HUDEP-2 (cell line): Measurements from ENCODE around the gene DVL2.

Experiments
- DNase-seq, 76 experiments: peaks; one replicate each; lab custom pipeline; 2025; ENCODE audit not compliant: unreplicated experiment in 76 of 76; lab: John Stamatoyannopoulos, UW

Gene DVL2

DNA sequence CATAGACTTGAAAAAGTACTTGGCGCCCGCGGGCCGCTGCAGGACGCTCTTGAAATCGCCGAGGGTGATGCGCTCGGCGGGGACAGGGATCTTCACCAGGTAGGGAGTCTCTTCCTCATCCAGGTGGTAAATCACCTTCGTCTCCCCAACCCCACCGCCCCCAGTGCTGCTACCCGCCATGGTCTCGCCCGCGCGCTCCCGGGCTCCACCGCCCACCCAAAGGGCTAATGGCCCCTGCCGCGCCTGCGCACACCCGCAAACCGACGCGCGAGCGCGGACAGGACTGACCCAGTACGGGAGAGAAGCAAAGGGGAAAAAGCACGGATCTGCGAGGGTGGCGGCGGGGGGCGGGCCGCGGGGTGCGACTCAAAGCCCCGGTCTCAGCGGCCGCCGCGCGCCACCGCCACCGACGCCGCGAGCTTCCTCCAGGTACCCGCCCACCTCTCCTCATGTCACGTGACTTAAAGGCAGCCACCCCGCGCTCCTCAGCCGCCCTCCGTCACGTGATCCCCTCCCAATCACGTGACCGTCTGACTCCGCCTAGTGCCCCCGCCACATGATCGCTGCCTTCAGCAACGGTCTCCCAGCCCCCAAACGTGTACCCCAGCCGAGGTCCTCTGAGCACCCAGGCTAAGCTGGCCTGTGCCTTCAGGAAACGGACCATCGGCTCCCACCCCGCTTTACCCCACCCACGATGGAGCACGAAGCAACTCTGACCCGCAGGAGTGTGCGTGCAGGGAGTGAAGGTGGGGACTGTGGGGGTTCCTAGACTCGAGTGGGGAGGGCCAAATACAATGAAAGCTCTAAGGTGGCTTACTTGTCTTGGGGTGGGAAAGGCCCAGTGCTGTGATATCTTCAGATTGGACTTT is at the start of gene DVL2:
Gene DVL2 (minus strand): TSS at position 435 of the 869 bp plus-strand sequence. CDS start 255 bp downstream, at position 180.
- DNase-seq, result peak in 74 of 76 experiments; percentile 14 to 96 (median 91)

DNA sequence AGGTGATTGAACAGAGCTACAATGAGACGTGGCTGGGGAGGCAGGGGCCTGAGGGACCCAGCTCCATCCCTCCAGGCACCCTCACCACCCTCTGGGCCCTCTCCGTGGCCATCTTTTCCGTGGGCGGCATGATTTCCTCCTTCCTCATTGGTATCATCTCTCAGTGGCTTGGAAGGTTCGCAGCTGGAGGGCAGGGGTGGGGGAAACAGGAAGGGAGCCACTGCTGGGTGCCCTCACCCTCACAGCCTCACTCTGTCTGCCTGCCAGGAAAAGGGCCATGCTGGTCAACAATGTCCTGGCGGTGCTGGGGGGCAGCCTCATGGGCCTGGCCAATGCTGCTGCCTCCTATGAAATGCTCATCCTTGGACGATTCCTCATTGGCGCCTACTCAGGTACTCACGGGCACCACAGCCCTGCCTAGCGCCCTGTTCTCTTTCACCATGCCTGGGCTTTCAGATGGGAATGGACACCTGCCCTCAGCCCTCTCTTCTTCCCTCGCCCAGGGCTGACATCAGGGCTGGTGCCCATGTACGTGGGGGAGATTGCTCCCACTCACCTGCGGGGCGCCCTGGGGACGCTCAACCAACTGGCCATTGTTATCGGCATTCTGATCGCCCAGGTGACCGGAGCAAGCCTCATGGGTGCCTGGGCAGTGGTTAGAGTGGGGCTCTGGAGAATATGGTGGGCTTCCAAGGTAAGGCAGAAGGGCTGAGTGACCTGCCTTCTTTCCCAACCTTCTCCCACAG is 49.3 kb upstream of the DVL2 start:
- DNase-seq, result no peak

- peak in 62 of 76 experiments; percentile 3 to 86 (median 60) for DNase-seq
These were observed 48.5 kb upstream of the DVL2 start for GRCh38 chr17:7282752-7283321.

GRCh38 chr17:7281953-7282751 is 47.8 kb upstream of the DVL2 start:
- peak in 32 of 76 experiments; percentile 6 to 50 (median 24) for DNase-seq

- DNase-seq, result peak in 73 of 76 experiments; percentile 46 to 99 (median 96)
These were observed 47.0 kb upstream of the DVL2 start, which contains the start of gene SLC2A4 for GRCh38 chr17:7281074-7281952. SLC2A4 (plus strand) TSS chr17:7281718; CDS start chr17:7281935, 217 bp downstream.

GRCh38 chr17:7280519-7281073 is 46.3 kb upstream of the DVL2 start:
- DNase-seq, result peak in 66 of 76 experiments; percentile 56 to 92 (median 82)

- no peak for DNase-seq
These were observed 45.1 kb upstream of the DVL2 start for GRCh38 chr17:7279448-7279847.

- DNase-seq, result no peak
These were observed 32.5 kb upstream of the DVL2 start for GRCh38 chr17:7266784-7267183.

- DNase-seq, result no peak
These were observed 29.4 kb upstream of the DVL2 start for GRCh38 chr17:7263801-7264078.

DNA sequence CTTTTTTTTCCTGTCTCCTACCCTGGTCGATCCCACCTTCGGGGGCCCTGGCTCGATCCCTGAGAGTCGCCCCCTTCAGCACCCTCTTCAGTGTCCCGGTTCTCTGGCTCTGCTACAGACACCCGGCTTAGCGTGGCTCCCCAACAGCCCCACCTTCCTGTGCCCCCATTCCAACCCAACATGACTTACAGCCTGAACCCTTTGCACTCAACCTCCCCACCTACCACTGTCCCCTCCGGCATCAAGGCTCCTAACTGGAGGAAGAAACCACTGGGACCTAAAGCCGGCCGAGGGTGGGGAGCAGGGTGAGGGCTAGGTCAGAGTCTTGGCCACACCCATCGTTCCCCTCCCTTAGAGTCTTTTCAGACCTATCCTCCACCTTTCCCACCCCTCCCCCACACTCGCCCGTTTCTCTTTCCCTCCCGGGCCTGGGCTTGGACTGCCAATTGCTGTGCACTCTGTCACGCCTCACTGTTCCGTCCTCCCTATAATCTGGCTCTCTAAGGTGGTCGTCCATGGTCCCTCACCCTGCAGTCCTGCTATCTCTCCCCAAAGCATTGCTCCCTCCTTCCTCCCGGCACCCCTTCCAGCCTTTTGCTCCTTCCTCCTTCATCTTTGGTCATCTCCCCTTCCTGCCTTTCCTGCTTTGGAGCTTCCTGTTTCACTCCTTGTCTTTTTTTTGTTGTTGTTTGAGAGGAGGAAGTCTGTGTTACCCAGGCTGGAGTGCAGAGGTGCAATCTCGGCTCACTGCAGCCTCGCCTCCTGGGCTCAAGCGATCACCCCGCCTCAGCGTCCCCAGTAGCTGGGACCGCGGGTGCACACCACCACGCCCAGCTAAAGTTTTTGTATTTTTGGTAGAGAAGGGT is 28.9 kb upstream of the DVL2 start:
- peak in 34 of 76 experiments; percentile 10 to 41 (median 23) for DNase-seq

DNA sequence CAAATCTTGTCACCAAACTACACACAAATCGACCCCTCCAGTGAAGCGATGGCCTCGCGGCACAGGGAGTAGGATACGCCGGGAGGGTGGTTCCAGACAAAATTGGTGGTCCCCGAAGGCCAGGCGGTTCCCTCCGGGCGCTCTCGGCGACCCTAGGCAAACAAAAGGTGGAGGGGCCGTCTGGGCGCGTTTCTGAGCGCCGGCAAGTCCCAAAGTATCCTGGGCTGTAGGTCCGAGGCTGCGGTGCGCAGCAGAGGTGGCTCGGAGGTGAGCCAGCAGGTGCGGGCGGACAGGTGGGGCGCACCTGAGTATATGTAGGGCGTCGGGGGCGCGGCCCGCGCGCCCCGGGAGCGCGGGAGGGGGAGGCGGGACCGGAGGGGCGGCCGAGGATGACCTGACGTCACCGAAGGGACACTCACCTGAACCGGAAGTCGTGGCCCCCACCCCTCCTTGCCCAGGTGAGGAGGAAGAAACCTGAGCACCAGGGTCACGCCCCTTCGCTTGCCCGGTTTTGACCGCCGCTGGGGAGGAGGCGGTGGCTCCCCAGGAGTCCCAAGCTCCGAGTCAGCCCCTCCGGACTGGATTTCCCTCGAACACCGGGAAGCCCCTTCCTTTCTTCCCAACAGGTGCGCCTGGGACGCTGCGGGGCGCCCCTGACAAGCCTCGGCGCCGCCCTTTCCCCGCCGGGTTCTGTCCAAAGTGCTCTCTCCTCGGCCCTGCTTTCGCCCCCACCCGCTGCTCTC is 28.0 kb upstream of the DVL2 start, which contains the start of gene CLDN7:
Gene CLDN7 (minus strand): TSS at position 287 of the 743 bp plus-strand sequence. CDS start 435 bp downstream, outside the sequence.
- DNase-seq, result no peak

DNA sequence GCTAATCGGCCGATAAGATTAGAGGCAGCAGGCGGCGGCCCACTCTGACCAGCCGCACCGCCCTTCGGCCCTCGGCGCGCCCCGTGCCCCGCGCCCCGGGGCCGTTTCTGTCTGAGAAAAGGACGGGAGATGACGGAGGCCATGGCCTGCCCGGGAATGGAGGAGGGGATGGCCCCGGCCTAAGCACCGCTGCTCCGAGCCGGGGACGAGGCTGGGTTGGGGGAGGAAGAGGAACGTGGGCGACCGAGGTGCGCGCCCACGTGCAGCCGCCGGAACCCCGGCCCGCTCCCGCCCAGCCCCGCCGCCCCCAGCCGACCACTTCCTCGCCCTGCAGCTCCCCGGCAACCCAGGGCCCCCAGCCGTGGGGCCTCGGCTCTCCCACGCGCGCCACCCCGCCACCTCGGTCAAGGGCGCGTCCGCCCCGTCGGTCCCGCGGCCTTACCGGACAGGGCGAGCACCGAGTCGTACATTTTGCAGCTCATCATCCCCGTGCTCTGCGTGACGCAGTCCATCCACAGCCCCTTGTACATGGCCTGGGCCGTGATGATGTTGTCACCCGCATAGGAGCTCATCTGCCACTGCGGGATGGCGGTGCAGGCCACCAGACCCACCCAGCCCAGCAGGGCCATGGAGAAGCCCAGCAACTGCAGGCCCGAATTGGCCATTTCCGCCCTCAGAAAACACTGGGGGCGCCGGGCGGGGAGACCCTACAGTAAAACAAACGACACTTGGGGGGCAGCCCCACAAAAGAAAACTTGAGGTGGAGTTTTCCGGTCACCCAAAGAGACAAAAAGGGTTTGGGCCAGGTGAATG is 27.3 kb upstream of the DVL2 start:
- DNase-seq, result peak in 6 of 76 experiments; percentile 30 to 59 (median 46)

- DNase-seq, result peak in 58 of 76 experiments; percentile 6 to 70 (median 51)
These were observed 26.5 kb upstream of the DVL2 start for GRCh38 chr17:7260651-7261378.

DNA sequence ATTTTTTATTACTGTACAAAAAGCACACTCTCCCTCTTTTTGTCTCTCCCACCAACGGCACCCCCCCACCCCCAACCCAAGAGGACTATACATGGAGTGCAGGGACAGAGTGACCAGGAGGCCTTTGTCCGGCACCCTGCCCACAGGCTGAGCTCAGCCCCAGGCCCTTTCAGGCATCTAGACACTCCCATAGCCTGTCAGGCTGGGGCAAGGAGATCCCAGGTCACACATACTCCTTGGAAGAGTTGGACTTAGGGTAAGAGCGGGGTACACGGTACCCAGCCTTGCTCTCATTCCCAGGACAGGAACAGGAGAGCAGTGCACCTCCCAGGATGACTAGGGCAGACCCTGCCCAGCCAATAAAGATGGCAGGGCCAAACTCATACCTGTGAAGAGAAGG is 25.8 kb upstream of the DVL2 start:
- peak in 3 of 76 experiments; percentile 39 to 43 (median 43) for DNase-seq

GRCh38 chr17:7259555-7259889 is 25.2 kb upstream of the DVL2 start:
- DNase-seq, result no peak
